ENCODE data around the gene IL4I1.

DNA sequence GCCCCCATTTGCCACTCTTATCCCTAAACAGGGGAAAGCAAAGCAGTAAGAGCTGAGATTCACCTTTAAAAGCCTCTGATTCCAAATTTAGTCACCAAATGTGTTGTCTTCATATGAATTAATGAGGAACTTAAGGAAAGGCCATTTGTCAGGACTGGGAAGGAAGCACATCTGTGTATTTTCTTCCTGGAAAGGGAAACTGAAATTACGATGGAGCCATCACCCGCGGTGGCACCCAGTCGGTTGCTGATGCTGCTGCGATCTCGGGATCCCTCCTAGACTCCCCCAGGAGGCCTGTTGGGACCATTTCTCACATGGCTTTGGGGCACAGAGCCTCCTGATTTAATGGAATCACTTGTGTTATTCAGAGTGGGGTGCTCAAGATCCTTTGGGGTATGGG, 7.4 kb upstream of the IL4I1 start:
- TF ChIP-seq EP300 (IDR thresholded peaks at IDR 0.05; ENCODE audit: borderline replicate concordance), result no peak
- TF ChIP-seq, protein P1, sequence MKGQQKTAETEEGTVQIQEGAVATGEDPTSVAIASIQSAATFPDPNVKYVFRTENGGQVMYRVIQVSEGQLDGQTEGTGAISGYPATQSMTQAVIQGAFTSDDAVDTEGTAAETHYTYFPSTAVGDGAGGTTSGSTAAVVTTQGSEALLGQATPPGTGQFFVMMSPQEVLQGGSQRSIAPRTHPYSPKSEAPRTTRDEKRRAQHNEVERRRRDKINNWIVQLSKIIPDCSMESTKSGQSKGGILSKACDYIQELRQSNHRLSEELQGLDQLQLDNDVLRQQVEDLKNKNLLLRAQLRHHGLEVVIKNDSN (IDR thresholded peaks at IDR 0.05), result no peak
- TF ChIP-seq, protein P2, sequence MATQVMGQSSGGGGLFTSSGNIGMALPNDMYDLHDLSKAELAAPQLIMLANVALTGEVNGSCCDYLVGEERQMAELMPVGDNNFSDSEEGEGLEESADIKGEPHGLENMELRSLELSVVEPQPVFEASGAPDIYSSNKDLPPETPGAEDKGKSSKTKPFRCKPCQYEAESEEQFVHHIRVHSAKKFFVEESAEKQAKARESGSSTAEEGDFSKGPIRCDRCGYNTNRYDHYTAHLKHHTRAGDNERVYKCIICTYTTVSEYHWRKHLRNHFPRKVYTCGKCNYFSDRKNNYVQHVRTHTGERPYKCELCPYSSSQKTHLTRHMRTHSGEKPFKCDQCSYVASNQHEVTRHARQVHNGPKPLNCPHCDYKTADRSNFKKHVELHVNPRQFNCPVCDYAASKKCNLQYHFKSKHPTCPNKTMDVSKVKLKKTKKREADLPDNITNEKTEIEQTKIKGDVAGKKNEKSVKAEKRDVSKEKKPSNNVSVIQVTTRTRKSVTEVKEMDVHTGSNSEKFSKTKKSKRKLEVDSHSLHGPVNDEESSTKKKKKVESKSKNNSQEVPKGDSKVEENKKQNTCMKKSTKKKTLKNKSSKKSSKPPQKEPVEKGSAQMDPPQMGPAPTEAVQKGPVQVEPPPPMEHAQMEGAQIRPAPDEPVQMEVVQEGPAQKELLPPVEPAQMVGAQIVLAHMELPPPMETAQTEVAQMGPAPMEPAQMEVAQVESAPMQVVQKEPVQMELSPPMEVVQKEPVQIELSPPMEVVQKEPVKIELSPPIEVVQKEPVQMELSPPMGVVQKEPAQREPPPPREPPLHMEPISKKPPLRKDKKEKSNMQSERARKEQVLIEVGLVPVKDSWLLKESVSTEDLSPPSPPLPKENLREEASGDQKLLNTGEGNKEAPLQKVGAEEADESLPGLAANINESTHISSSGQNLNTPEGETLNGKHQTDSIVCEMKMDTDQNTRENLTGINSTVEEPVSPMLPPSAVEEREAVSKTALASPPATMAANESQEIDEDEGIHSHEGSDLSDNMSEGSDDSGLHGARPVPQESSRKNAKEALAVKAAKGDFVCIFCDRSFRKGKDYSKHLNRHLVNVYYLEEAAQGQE (IDR thresholded peaks at IDR 0.05; ENCODE audit: low read depth), result no peak
- TF ChIP-seq RAD21 (IDR thresholded peaks at IDR 0.05; ENCODE audit: low read depth), result no peak
- TF ChIP-seq TCF12 (IDR thresholded peaks at IDR 0.05; ENCODE audit: low read depth), result no peak
- no peak for TF ChIP-seq YY1 (IDR thresholded peaks at IDR 0.05; ENCODE audit: low read depth)

Measured in Ishikawa (cell line).